NT2/D1 (cell line): ENCODE results near the gene C1orf52.

Experiments
- DNase-seq: peaks from one replicate; pipeline ENCODE4 v3.0.0-alpha.2; 2011; ENCODE audit warnings: low read depth, low spot score
- H3K27me3 ChIP-seq: 2 replicates; pipeline ENCODE4 v1.6.0; 2011; ENCODE audit warnings: mild to moderate bottlenecking; ENCODE audit not compliant: insufficient read length, insufficient read depth
- H3K36me3 ChIP-seq: 2 replicates; pipeline ENCODE4 v1.6.1; 2011; ENCODE audit warnings: mild to moderate bottlenecking, low read length, mixed read lengths; ENCODE audit not compliant: insufficient read depth, insufficient read length
- H3K4me1 ChIP-seq: 2 replicates; pipeline ENCODE4 v1.5.1; 2011; ENCODE audit not compliant: insufficient read depth, insufficient read length
- H3K4me3 ChIP-seq: 2 replicates; pipeline ENCODE4 v1.5.1; 2011; ENCODE audit warnings: low read depth; ENCODE audit not compliant: insufficient read length
- H3K9ac ChIP-seq: 2 replicates; pipeline ENCODE4 v1.6.0; 2011; ENCODE audit warnings: low read depth; ENCODE audit not compliant: insufficient read length
- H3K9me3 ChIP-seq: 2 replicates; pipeline ENCODE4 v1.5.1; 2011; ENCODE audit warnings: mild to moderate bottlenecking, low read length; ENCODE audit not compliant: insufficient read depth
- SUZ12 ChIP-seq: IDR thresholded peaks from 2 replicates; pipeline ENCODE4 v1.6.1; 2011; ENCODE audit not compliant: insufficient read length, insufficient read depth; ENCODE audit errors: extremely low read depth
- YY1 ChIP-seq: IDR thresholded peaks from 2 replicates; pipeline ENCODE4 v1.6.1; 2011; ENCODE audit not compliant: insufficient read length, insufficient read depth
- ZNF274 ChIP-seq: IDR thresholded peaks from 2 replicates; pipeline ENCODE4 v1.6.1; 2011; ENCODE audit warnings: mild to moderate bottlenecking, low read depth, low read length

The C1orf52 gene

GRCh38 chr1:85283475-85284199 lies 24.2 kb upstream of the C1orf52 start:
- no peaks in the 10 kb centered on the region for H3K36me3 ChIP-seq
- H3K27me3 ChIP-seq, result no peaks in the 10 kb centered on the region
- H3K9ac ChIP-seq, result no peak overlapping the region
- peaks cover 7% of the 10 kb centered on the region; the same call in 1 of the 2 replicates for H3K9me3 ChIP-seq
- no peaks in the 10 kb centered on the region for H3K4me1 ChIP-seq
- TF ChIP-seq SUZ12, result no peak
- no peak for TF ChIP-seq ZNF274
- H3K4me3 ChIP-seq, result no peak overlapping the region
- no peak for DNase-seq

- peak; percentile 30 for DNase-seq
- no peak overlapping the region for H3K9ac ChIP-seq
- TF ChIP-seq SUZ12, result no peak
- no peak for TF ChIP-seq ZNF274
- no peak for TF ChIP-seq YY1
Measured at GRCh38 chr1:85282424-85282823, 23.0 kb upstream of the C1orf52 start.

GRCh38 chr1:85280636-85281035 lies 21.2 kb upstream of the C1orf52 start:
- Histone ChIP-seq H3K4me1 (no peaks in the 10 kb centered on the region), H3K36me3 (no peaks in the 10 kb centered on the region), H3K9ac (no peak overlapping the region), H3K4me3 (no peak overlapping the region), H3K27me3 (no peaks in the 10 kb centered on the region), H3K9me3 (peaks cover 7% of the 10 kb centered on the region; the same call in 1 of the 2 replicates)
- no peak for DNase-seq
- TF ChIP-seq YY1, result no peak
- no peak for TF ChIP-seq ZNF274
- TF ChIP-seq SUZ12, result no peak

More at GRCh38 chr1:85282424-85282823, 23.0 kb upstream of the C1orf52 start:
- Histone ChIP-seq H3K27me3 (no peaks in the 10 kb centered on the region), H3K4me3 (no peak overlapping the region), H3K36me3 (no peaks in the 10 kb centered on the region), H3K9me3 (peaks cover 7% of the 10 kb centered on the region; the same call in 1 of the 2 replicates), H3K4me1 (no peaks in the 10 kb centered on the region)

DNA sequence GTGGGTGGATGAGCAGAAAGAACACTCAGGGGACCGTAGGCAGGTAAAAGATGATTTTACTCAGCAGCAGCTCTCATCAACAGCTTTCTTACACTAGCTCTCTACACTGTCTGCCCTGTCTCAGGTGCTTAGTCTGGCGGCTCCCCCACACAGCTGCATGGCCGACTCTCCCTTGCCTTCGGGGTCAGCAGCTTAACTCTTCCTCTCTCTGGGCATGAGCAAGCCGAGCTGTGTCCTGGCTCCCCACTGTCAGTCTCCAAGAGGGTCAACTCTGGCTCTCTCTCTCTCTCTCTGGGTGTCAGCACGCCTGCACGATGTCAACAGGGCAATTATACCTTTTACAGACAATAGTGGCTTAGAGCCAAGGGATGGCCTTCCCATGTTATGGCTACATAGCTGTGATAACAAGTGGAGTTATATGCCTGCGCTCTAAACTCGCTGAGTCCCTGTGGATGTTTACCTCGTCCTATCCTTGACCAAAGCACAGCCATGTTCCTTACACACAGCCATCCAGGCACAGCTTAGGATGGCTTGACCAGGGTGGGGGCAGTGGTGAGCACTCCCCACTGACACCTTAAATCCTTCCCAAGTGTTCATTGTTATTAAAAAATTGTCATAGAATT lies 20.1 kb upstream of the C1orf52 start:
- H3K9me3 ChIP-seq, result peaks cover 5% of the 10 kb centered on the region; the same call in 1 of the 2 replicates
- H3K9ac ChIP-seq, result no peak overlapping the region
- peaks cover 7% of the 10 kb centered on the region for H3K36me3 ChIP-seq
- H3K27me3 ChIP-seq, result no peaks in the 10 kb centered on the region
- no peak overlapping the region for H3K4me3 ChIP-seq
- TF ChIP-seq ZNF274 (no peak), YY1 (no peak), SUZ12 (no peak)
- no peak for DNase-seq
- no peaks in the 10 kb centered on the region for H3K4me1 ChIP-seq

- Histone ChIP-seq H3K4me1 (no peaks in the 10 kb centered on the region), H3K9me3 (no peaks in the 10 kb centered on the region; the same call in 1 of the 2 replicates), H3K27me3 (no peaks in the 10 kb centered on the region), H3K9ac (no peak overlapping the region), H3K4me3 (no peak overlapping the region), H3K36me3 (peaks cover 14% of the 10 kb centered on the region)
- no peak for TF ChIP-seq ZNF274
- TF ChIP-seq YY1, result no peak
- TF ChIP-seq SUZ12, result no peak
- DNase-seq, result no peak
Measured at GRCh38 chr1:85278853-85279314, 19.4 kb upstream of the C1orf52 start.

GRCh38 chr1:85277802-85278201 lies 18.3 kb upstream of the C1orf52 start:
- TF ChIP-seq SUZ12, result no peak
- TF ChIP-seq ZNF274, result no peak
- TF ChIP-seq YY1, result no peak
- no peaks in the 10 kb centered on the region for H3K9me3 ChIP-seq
- no peaks in the 10 kb centered on the region for H3K27me3 ChIP-seq
- H3K4me3 ChIP-seq, result no peak overlapping the region
- peaks cover 24% of the 10 kb centered on the region for H3K36me3 ChIP-seq
- H3K4me1 ChIP-seq, result no peaks in the 10 kb centered on the region
- DNase-seq, result no peak
- no peak overlapping the region for H3K9ac ChIP-seq

DNA sequence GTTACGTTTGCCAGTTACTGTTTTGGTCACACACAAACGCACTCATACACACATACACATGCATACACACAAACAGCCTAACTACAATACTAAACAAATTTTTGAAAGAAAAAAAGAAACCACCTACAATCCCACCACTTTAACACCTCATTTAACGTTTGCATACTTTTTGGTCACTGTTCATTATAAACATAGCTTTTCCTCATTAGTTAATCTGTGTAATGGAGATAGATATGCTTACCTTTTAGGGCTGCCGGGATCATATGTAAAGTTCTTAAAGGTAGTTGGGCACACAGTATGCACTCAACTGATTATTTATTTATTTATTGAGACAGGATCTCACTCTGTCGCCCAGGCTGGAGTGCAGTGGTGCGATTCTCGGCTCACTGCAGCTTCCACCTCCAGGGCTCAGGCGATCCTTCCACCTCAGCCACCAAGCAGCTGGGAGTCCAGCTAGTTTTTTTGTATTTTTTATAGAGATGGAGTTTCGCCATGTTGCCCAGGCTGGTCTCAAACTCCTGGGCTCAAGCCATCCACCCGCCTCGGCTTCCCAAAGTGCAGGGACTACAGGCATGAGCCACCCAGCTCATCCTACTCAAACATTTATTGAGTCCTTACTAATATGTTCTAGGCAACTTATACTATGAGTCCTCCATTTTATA lies 17.6 kb upstream of the C1orf52 start:
- Histone ChIP-seq H3K4me3 (peak overlapping the region; percentile 90), H3K4me1 (no peaks in the 10 kb centered on the region), H3K9ac (peak overlapping the region; percentile 27), H3K36me3 (peaks cover 31% of the 10 kb centered on the region), H3K27me3 (no peaks in the 10 kb centered on the region), H3K9me3 (no peaks in the 10 kb centered on the region)
- no peak for TF ChIP-seq YY1
- DNase-seq, result no peak
